Choroid plexus epithelial cell (primary cell): ENCODE measurements around the gene RPLP1.
"Not testable (repeated sequence)": the region's sequence is repeated elsewhere in the genome, so short reads cannot be mapped to it uniquely, and the experiment has no call there.

Source experiments
- DNase-seq: peaks from one replicate; pipeline ENCODE4 v3.0.0-alpha.2; 2010; ENCODE audit warnings: low read depth
- H3K4me3 ChIP-seq: 2 replicates; pipeline ENCODE4 v1.5.1; 2011; ENCODE audit warnings: low read depth, mild to moderate bottlenecking, control low read depth, low read length, moderate library complexity
- TF ChIP-seq, protein P1 (sequence below): conservative IDR thresholded peaks from 2 replicates; pipeline ENCODE4 v1.5.1; 2011; ENCODE audit warnings: low read depth, mild to moderate bottlenecking, control low read depth, inconsistent platforms, low read length, moderate library complexity

The RPLP1 gene

GRCh38 chr15:69436951-69437350 is 15.7 kb upstream of the RPLP1 start:
- TF ChIP-seq, protein P1, sequence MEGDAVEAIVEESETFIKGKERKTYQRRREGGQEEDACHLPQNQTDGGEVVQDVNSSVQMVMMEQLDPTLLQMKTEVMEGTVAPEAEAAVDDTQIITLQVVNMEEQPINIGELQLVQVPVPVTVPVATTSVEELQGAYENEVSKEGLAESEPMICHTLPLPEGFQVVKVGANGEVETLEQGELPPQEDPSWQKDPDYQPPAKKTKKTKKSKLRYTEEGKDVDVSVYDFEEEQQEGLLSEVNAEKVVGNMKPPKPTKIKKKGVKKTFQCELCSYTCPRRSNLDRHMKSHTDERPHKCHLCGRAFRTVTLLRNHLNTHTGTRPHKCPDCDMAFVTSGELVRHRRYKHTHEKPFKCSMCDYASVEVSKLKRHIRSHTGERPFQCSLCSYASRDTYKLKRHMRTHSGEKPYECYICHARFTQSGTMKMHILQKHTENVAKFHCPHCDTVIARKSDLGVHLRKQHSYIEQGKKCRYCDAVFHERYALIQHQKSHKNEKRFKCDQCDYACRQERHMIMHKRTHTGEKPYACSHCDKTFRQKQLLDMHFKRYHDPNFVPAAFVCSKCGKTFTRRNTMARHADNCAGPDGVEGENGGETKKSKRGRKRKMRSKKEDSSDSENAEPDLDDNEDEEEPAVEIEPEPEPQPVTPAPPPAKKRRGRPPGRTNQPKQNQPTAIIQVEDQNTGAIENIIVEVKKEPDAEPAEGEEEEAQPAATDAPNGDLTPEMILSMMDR: no peak
- DNase-seq: no peak
- H3K4me3 ChIP-seq: no peak overlapping the region

- DNase-seq: no peak
- TF ChIP-seq, protein P1: no peak
- no peak overlapping the region for H3K4me3 ChIP-seq
Observed at GRCh38 chr15:69439623-69440022, 13.0 kb upstream of the RPLP1 start.

- no peak for DNase-seq
- TF ChIP-seq, protein P1: no peak
- H3K4me3 ChIP-seq: no peak overlapping the region
Observed at GRCh38 chr15:69443032-69443611, 9.5 kb upstream of the RPLP1 start.

DNA sequence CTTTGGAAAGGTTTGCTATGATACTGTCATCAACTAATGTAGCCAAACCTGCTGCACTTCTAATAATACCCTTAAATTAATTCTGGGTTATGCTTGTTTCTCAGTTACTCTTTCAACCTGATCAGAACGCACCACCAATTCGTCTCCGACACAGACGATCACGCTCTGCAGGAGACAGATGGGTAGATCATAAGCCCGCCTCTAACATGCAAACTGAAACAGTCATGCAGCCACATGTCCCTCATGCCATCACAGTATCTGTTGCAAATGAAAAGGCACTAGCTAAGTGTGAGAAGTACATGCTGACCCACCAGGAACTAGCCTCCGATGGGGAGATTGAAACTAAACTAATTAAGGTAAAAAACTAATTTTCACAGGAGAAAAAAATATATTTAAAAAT is 7.9 kb upstream of the RPLP1 start:
- TF ChIP-seq, protein P1: no peak
- H3K4me3 ChIP-seq: no peak overlapping the region
- no peak for DNase-seq

- TF ChIP-seq, protein P1: no peak
- no peak overlapping the region for H3K4me3 ChIP-seq
- DNase-seq: no peak
Observed at GRCh38 chr15:69446953-69447352, 5.7 kb upstream of the RPLP1 start.

GRCh38 chr15:69450221-69450620 is 2.4 kb upstream of the RPLP1 start:
- not testable (repeated sequence) for H3K4me3 ChIP-seq, DNase-seq

GRCh38 chr15:69450968-69451695 is 1.5 kb upstream of the RPLP1 start:
- TF ChIP-seq, protein P1: no peak
- DNase-seq: no peak
- peak overlapping the region; percentile 75 for H3K4me3 ChIP-seq
